Muscle layer of colon (tissue), 2 donors: Measurements from ENCODE around the gene ARID1B.

Source experiments
- H3K27ac ChIP-seq: one replicate; pipeline ENCODE4 v1.7.0; 2013; ENCODE audit warnings: low read depth, mild to moderate bottlenecking, low read length, moderate library complexity
- H3K27me3 ChIP-seq, 2 donors: one replicate each; pipeline ENCODE4 v1.7.0; 2013; ENCODE audit warnings: low read length in 2 of 2, mild to moderate bottlenecking in 2 of 2; ENCODE audit not compliant: insufficient read depth in 2 of 2, control insufficient read depth in 1 of 2
- H3K36me3 ChIP-seq: one replicate; pipeline ENCODE4 v1.7.0; 2013; ENCODE audit warnings: mild to moderate bottlenecking, low read length; ENCODE audit not compliant: insufficient read depth
- H3K4me1 ChIP-seq: one replicate; pipeline ENCODE4 v1.7.0; 2013; ENCODE audit warnings: mild to moderate bottlenecking, low read length; ENCODE audit not compliant: insufficient read depth
- H3K4me3 ChIP-seq, 2 donors: one replicate each; pipeline ENCODE4 v1.7.0; 2013; ENCODE audit warnings: low read length in 2 of 2, low read depth in 1 of 2, mild to moderate bottlenecking in 1 of 2, moderate library complexity in 1 of 2
- H3K9ac ChIP-seq: one replicate; pipeline ENCODE4 v1.7.0; 2013; ENCODE audit warnings: low read length
- H3K9me3 ChIP-seq: one replicate; pipeline ENCODE4 v1.7.0; 2013; ENCODE audit warnings: mild to moderate bottlenecking, low read length
- donor health status: abdominal sarcoma.
- donor health status: Adenocarcinoma of cecum.

Gene ARID1B

GRCh38 chr6:157068691-157069324 is 291.6 kb downstream of the ARID1B start:
- no peaks in the 10 kb centered on the region for H3K9me3 ChIP-seq
- no peaks in the 10 kb centered on the region for H3K36me3 ChIP-seq
- peaks cover 33% of the 10 kb centered on the region for H3K4me1 ChIP-seq
- H3K9ac ChIP-seq = no peak overlapping the region
- H3K4me3 ChIP-seq = no peak overlapping the region
- no peaks in the 10 kb centered on the region for H3K27me3 ChIP-seq
- no peak overlapping the region for H3K27ac ChIP-seq

GRCh38 chr6:157069585-157069984 is 292.4 kb downstream of the ARID1B start:
- Histone ChIP-seq H3K9ac (no peak overlapping the region), H3K9me3 (no peaks in the 10 kb centered on the region), H3K27ac (no peak overlapping the region), H3K4me1 (peaks cover 30% of the 10 kb centered on the region), H3K27me3 (no peaks in the 10 kb centered on the region), H3K4me3 (no peak overlapping the region), H3K36me3 (no peaks in the 10 kb centered on the region)

- peaks cover 30% of the 10 kb centered on the region for H3K4me1 ChIP-seq
- H3K4me3 ChIP-seq = no peak overlapping the region
- H3K27ac ChIP-seq = no peak overlapping the region
- H3K9ac ChIP-seq = no peak overlapping the region
- H3K27me3 ChIP-seq = no peaks in the 10 kb centered on the region
- no peaks in the 10 kb centered on the region for H3K36me3 ChIP-seq
- no peaks in the 10 kb centered on the region for H3K9me3 ChIP-seq
Measured at GRCh38 chr6:157070403-157071107, 293.4 kb downstream of the ARID1B start.

GRCh38 chr6:157072128-157072527 is 294.9 kb downstream of the ARID1B start:
- no peaks in the 10 kb centered on the region for H3K27me3 ChIP-seq
- no peaks in the 10 kb centered on the region for H3K36me3 ChIP-seq
- H3K4me1 ChIP-seq = peaks cover 30% of the 10 kb centered on the region
- no peak overlapping the region for H3K27ac ChIP-seq
- no peak overlapping the region for H3K4me3 ChIP-seq
- H3K9me3 ChIP-seq = no peaks in the 10 kb centered on the region
- no peak overlapping the region for H3K9ac ChIP-seq

GRCh38 chr6:157073596-157073995 is 296.4 kb downstream of the ARID1B start:
- Histone ChIP-seq H3K4me3 (no peak overlapping the region), H3K36me3 (no peaks in the 10 kb centered on the region), H3K27me3 (no peaks in the 10 kb centered on the region), H3K9ac (no peak overlapping the region), H3K4me1 (peaks cover 20% of the 10 kb centered on the region), H3K9me3 (no peaks in the 10 kb centered on the region), H3K27ac (no peak overlapping the region)

- H3K36me3 ChIP-seq = no peaks in the 10 kb centered on the region
- H3K9me3 ChIP-seq = no peaks in the 10 kb centered on the region
- H3K9ac ChIP-seq = no peak overlapping the region
- no peaks in the 10 kb centered on the region for H3K27me3 ChIP-seq
- H3K27ac ChIP-seq = no peak overlapping the region
- no peak overlapping the region for H3K4me3 ChIP-seq
- H3K4me1 ChIP-seq = peaks cover 7% of the 10 kb centered on the region
Measured at GRCh38 chr6:157074969-157075368, 297.8 kb downstream of the ARID1B start.

GRCh38 chr6:157075549-157076450 is 298.6 kb downstream of the ARID1B start:
- Histone ChIP-seq H3K27ac (no peak overlapping the region), H3K36me3 (no peaks in the 10 kb centered on the region), H3K4me1 (no peaks in the 10 kb centered on the region), H3K9ac (no peak overlapping the region), H3K4me3 (no peak overlapping the region), H3K9me3 (no peaks in the 10 kb centered on the region), H3K27me3 (no peaks in the 10 kb centered on the region)

- Histone ChIP-seq H3K4me3 (no peak overlapping the region), H3K9me3 (no peaks in the 10 kb centered on the region), H3K36me3 (no peaks in the 10 kb centered on the region), H3K27me3 (no peaks in the 10 kb centered on the region), H3K4me1 (no peaks in the 10 kb centered on the region), H3K9ac (no peak overlapping the region), H3K27ac (no peak overlapping the region)
Measured at GRCh38 chr6:157076451-157076822, 299.3 kb downstream of the ARID1B start.

GRCh38 chr6:157077251-157077650 is 300.1 kb downstream of the ARID1B start:
- no peaks in the 10 kb centered on the region for H3K36me3 ChIP-seq
- no peaks in the 10 kb centered on the region for H3K4me1 ChIP-seq
- H3K4me3 ChIP-seq = no peak overlapping the region
- H3K27me3 ChIP-seq = no peaks in the 10 kb centered on the region
- H3K9ac ChIP-seq = no peak overlapping the region
- no peak overlapping the region for H3K27ac ChIP-seq
- H3K9me3 ChIP-seq = no peaks in the 10 kb centered on the region

- Histone ChIP-seq H3K27ac (no peak overlapping the region), H3K9me3 (no peaks in the 10 kb centered on the region), H3K36me3 (no peaks in the 10 kb centered on the region), H3K9ac (no peak overlapping the region), H3K4me1 (no peaks in the 10 kb centered on the region), H3K27me3 (no peaks in the 10 kb centered on the region), H3K4me3 (no peak overlapping the region)
Measured at GRCh38 chr6:157078326-157078725, 301.1 kb downstream of the ARID1B start.

- Histone ChIP-seq H3K36me3 (no peaks in the 10 kb centered on the region), H3K27ac (no peak overlapping the region), H3K4me1 (no peaks in the 10 kb centered on the region), H3K4me3 (no peak overlapping the region), H3K9ac (no peak overlapping the region), H3K27me3 (no peaks in the 10 kb centered on the region), H3K9me3 (no peaks in the 10 kb centered on the region)
Measured at GRCh38 chr6:157079277-157079676, 302.1 kb downstream of the ARID1B start.
